HCEC 1CT (cell line): Measurements from ENCODE around the gene LAD1.

Experiments used
- DNase-seq: peaks from one replicate; pipeline ENCODE4 v3.0.0-alpha.2; 2017

LAD1 gene, protein sequence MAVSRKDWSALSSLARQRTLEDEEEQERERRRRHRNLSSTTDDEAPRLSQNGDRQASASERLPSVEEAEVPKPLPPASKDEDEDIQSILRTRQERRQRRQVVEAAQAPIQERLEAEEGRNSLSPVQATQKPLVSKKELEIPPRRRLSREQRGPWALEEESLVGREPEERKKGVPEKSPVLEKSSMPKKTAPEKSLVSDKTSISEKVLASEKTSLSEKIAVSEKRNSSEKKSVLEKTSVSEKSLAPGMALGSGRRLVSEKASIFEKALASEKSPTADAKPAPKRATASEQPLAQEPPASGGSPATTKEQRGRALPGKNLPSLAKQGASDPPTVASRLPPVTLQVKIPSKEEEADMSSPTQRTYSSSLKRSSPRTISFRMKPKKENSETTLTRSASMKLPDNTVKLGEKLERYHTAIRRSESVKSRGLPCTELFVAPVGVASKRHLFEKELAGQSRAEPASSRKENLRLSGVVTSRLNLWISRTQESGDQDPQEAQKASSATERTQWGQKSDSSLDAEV

GRCh38 chr1:201399018-201399351 is at the start of gene LAD1:
LAD1 (minus strand) TSS chr1:201399324; CDS start chr1:201399306, 18 bp downstream.
- DNase-seq, result no peak

- peak; percentile 74 for DNase-seq
These were observed 49.1 kb upstream of the LAD1 start for GRCh38 chr1:201447903-201448871.

DNA sequence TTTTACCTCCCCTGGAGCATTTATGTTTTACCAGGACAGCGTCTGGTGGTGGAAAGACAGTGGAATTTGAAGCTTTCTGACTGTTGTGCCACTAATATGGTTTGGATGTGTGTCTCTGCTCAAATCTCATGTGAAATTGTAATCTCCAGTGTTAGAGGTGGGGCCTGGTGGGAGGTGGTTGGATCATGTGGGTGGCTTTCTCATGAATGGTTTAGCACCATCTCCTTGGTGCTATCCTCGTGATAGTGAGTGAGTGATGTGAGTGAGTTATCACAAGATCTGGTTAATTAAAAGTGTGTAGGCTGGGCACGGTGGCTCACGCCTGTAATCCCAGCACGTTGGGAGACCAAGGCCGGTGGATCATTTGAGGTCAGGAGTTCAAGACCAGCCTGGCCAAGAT is 46.2 kb upstream of the LAD1 start:
- no peak for DNase-seq

- no peak for DNase-seq
These were observed 45.7 kb upstream of the LAD1 start for GRCh38 chr1:201444792-201445191.

DNA sequence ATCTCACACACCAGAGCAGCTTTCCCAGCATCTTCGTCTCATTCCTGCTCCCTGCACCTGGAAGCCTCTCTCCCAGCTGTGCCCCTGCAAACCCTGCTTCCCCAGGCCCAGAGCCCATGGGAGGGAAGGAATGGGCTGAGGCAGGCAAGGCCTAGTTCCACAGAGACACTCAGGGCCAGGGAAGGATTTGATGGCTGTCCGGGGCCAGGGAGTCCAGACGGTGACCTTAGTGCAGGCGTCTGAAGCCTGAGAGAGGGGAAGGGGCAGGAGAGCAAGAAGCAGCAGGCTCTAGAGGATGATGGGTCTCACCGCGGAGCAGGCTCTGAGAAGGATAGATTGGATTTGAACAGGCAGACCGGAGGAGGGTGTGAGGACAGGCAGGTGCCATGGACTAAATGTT is 44.6 kb upstream of the LAD1 start:
- no peak for DNase-seq

- DNase-seq, result no peak
These were observed 37.8 kb upstream of the LAD1 start for GRCh38 chr1:201436969-201437368.

GRCh38 chr1:201436393-201436792 is 37.3 kb upstream of the LAD1 start:
- DNase-seq, result no peak

GRCh38 chr1:201434266-201434665 is 35.1 kb upstream of the LAD1 start:
- no peak for DNase-seq

DNA sequence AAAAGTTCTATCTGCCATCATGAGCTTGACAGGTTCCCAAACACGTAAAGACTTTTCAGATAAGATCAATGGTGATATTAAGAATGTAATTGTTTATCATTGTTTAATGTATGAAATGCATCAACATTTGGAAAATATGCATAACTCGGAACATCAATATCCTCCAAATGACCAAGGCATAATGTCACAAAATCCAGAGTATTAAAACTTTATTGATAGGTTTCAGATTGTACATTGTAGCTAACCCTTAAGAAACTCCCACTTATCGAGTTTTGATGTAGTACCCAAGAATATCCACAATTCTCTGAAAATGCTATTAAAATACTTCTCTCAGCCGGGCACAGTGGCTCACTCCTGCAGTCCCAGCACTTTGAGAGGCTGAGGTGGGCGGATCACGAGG is 34.5 kb upstream of the LAD1 start:
- no peak for DNase-seq

DNA sequence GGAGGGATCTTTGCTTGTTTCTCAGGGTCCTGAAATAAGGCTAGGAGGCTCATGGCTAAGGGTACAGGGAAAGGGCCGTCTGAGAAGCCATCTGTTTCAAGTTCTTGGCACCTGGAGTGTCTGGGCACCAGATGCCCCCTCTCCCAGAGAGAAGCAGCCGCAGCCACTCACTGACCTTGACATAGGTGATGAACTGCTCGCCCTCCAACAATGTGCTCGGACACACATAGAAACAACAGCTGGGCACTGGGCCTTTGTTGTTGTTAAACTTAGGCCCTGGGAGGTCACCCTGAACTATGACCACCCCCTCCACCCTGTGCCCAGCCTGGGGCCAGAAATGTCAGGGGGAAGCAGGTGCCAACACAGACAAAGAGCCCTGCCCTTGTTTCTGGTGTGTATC is 31.7 kb upstream of the LAD1 start:
- no peak for DNase-seq

GRCh38 chr1:201429736-201430501 is 30.8 kb upstream of the LAD1 start:
- DNase-seq, result no peak

GRCh38 chr1:201427963-201428362 is 28.8 kb upstream of the LAD1 start:
- DNase-seq, result no peak

DNA sequence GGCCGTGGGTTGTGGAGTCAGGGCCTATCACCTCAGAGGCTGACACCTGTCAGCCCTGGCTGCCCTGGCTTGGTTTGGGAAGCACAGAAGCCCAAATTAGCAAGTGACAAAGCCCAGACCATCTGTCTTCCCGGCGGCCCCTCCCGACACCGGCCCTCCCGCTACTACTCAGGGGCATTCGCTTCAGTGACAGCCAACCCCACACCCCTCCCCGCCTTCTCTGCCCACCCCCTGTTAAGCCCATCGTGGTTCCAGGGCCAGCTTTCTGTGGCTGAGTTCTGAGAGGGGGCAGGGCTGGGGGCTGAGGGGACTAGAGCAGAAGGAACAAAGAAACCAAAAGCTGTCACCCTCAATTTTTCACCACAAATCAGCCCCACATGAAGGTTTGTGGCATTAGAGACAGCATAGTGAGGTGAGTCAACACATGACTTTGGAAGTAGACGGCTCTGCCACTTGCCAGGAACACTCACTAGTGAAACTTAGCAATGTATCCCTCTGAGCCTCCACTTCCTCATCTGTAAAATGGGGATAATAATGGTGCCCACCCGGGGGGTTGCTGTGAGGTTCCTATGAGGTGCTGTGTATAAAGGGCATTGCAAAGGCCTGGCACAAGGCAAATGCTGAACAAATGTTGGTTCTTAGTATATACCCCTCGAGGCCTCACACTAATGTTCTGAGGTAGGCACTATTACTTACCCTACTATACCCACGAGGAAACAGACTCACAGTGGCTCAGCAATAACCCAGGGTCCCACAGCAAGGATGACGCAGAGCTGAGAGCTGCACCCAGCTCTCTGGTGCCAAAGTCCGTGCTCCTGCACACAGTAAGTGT is 27.6 kb upstream of the LAD1 start:
- DNase-seq, result no peak

- DNase-seq, result no peak
These were observed 25.0 kb upstream of the LAD1 start for GRCh38 chr1:201424146-201424545.

DNA sequence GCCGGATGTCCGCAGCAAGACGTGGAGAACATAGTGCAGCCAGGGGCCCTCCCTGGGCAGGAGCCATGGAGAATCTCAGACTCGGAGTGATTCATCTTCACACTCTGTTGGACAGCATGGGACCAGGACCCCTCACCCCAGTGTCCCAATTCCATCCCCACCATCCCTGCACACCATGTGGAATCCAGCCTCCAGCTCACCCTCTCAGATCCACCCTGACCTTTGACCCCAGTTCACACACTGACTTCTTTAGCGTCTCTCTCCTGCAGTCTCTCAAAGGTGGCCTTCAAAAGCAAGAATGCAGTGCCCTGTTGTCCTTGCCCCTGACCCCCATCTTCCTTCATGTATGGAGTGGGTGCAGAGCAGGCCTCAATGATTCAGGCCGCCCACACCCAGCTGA is 24.5 kb upstream of the LAD1 start:
- no peak for DNase-seq

DNA sequence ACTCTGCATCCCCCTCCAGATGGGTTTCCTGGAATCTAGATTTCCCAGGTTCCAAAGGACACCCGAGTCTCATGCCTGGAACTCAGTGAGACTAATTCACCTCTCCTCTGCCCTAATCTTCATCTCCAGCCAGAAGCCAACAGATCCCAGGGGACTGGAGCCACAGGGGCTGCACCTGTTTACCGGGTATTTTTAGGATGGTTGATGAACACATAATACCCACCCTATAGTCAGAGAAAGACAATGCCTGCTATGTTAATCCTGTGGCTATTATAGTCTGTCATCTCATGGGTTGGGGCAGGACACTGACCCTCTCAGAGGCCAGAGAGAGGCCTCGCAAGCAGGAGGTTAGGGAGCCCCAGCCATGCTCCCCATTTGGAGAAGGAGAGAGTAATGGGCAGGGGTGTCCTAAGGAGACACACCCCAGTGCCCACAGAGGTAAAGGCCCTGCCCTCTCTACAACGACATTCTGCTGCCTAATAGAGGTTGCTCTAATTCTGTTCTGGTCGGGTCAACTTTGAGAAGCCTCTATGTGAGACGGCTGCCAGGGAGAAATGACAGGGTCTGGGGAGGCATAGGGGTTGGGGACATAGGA is 23.4 kb upstream of the LAD1 start:
- DNase-seq, result no peak

- no peak for DNase-seq
These were observed 22.9 kb upstream of the LAD1 start for GRCh38 chr1:201422026-201422425.

- no peak for DNase-seq
These were observed 21.9 kb upstream of the LAD1 start for GRCh38 chr1:201421041-201421440.

GRCh38 chr1:201420608-201421002 is 21.5 kb upstream of the LAD1 start:
- DNase-seq, result no peak

DNA sequence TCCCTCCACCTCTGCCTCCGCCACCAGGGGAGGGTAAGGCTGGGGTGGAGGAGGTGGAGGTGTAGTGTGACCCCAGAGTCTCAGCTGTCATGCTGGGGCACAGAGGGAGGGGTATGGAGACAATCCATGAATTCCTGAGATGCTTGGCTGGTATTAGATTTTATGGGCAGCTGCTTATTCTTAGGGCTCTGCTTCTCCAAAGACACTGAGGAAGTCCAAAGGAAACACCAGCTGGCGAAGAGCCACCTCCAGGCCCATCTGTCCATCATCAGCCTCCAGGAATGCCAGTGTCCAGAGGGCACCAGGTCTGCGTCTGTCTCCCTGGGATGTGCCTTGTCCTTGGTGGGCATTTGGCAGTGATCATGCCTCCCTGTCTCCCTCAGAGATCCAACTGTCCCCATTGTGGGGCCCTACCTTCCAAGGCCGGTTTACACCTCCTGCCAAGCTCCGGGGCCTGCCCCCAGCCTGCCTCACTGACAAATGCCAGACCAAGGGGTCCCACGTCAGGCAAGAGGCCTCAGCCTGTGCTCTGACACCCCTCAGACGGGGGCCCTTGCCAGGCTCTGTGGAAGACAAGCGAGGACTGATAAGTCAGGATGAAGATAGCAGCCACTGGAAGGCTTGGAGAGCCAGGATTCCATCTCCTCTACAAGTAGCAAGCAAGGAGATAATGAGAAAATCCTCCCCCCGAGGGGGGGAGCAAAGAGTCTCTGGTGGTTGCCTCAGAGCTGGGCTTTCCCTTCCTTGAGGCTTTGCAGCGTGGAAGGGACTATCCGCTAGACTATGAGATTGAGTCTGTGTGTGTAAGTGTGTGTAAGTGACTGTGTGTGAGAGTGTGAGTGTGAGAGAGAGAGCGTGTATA is 20.9 kb upstream of the LAD1 start:
- DNase-seq, result no peak

DNA sequence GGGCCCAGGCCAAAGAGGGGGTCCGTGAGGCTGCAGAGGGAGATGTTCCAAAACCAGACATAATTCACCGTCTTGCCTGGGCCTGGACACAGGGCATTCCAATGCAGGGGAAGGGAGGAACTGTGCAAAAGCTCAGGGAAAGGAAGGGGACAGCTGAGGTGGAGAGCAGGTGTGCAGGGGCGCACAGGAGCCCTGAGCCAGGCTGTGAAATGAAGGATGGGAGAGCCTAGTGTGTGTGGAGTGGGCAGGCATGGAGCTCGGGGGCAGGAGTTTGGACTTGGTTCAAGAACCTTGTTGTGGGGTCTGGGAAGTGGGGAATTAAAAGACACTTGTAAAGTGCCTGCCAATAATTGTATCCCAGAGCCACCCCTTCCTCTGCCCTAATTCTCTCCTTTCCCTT is 20.1 kb upstream of the LAD1 start:
- no peak for DNase-seq
